Measurements from ENCODE around the gene CREB5.

The CREB5 gene

DNA sequence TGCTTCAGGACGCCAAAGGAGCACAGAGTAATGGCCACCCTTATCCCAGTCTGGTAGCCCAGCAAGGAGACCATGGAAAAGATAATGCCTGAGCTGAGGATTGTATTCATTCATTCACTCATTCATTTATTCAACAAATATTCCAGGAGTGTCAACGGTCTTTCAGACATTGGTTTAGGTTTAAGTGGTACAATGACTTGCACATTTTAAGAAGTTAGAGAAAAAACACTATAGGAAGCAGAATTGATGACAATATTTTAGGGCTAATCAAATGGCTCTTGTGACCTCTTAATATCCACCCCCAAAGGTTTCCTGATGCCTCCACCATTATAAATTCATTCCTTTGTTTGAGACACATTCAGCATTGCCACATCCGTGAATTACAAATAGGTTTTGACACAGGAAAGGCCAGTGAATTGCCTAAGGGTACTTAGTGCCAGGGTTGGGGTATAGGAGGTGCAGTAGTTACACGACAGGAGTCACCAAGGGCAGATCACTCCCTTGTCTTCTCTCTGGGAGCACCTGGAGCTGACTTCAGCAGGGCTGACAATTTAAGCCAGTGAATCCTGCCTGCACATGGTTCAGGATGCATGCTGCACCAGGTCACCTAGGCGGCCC is 269.5 kb downstream of the CREB5 start:
- no peak overlapping the region for H3K4me3 ChIP-seq (ENCODE audit: low read length)

DNA sequence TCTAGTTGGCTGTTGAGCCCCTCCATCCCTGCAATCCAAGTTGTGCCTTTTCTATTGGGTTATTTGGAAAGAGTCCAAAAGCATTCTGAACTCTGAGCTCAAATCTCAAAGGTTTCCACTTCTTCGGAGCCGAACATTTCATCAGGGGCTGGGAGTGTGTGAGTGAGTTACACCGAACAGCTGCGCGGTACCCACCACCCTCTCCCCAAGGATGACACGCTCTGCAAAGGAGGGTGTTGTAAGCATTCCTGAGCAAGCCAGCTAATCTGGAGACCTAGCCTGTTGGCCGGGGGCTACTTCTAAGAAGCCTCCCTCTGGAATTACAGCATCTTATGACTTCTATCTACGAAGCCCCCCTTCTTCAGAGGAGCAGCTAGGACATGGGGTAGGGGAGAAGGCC is 270.5 kb downstream of the CREB5 start:
- no peaks in the 10 kb centered on the region for H3K9me3 ChIP-seq (ENCODE audit: control insufficient read depth, low read length)
- H3K4me1 ChIP-seq (ENCODE audit: control insufficient read depth, insufficient read depth, low read length), result peaks cover 10% of the 10 kb centered on the region
- H3K36me3 ChIP-seq (ENCODE audit: control insufficient read depth, insufficient read depth, low read length), result no peaks in the 10 kb centered on the region
- peaks cover 8% of the 10 kb centered on the region for H3K27me3 ChIP-seq (ENCODE audit: control insufficient read depth, insufficient read depth, low read length)
- no peak overlapping the region for H3K9ac ChIP-seq (ENCODE audit: low read length)
- H3K4me3 ChIP-seq (ENCODE audit: low read length), result no peak overlapping the region

More for the DNA sequence above, 269.5 kb downstream of the CREB5 start:
- H3K9ac ChIP-seq (ENCODE audit: low read length), result no peak overlapping the region
- H3K4me1 ChIP-seq (ENCODE audit: control insufficient read depth, insufficient read depth, low read length), result peaks cover 10% of the 10 kb centered on the region
- no peaks in the 10 kb centered on the region for H3K9me3 ChIP-seq (ENCODE audit: control insufficient read depth, low read length)
- H3K27me3 ChIP-seq (ENCODE audit: control insufficient read depth, insufficient read depth, low read length), result peaks cover 8% of the 10 kb centered on the region
- no peaks in the 10 kb centered on the region for H3K36me3 ChIP-seq (ENCODE audit: control insufficient read depth, insufficient read depth, low read length)

DNA sequence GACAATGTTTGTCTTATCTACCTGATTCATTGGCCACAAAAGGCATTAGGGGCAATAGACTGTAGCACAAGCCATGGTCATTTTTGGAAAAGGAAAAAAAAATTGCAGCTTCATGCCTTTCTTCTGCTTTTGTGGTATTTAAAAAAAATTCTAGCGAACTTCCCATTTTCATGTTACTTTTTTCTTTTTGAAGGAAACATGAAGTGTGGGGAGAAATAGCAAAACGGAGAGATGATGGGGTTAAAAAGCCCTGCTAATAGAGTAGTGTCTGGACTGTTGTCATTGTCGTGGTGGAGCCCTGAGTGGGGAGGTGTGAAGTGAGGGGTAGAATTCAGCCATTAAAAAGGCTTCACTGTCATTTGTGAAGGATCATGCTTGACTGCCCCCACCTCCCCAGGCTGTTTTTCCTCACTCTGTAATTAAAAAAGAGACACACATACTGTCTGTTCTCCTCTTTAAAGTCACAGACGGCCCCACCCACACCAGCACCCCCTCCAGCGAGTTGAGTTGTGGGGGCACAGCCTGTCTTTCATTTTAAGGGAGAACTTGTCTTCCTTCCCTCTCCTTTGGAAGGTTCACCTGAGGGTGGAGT is 272.4 kb downstream of the CREB5 start:
- Histone ChIP-seq H3K4me1 (ENCODE audit: control insufficient read depth, insufficient read depth, low read length) (peaks cover 10% of the 10 kb centered on the region), H3K27me3 (ENCODE audit: control insufficient read depth, insufficient read depth, low read length) (peaks cover 8% of the 10 kb centered on the region), H3K9me3 (ENCODE audit: control insufficient read depth, low read length) (no peaks in the 10 kb centered on the region), H3K9ac (ENCODE audit: low read length) (no peak overlapping the region), H3K36me3 (ENCODE audit: control insufficient read depth, insufficient read depth, low read length) (no peaks in the 10 kb centered on the region), H3K4me3 (ENCODE audit: low read length) (no peak overlapping the region)

- H3K9ac ChIP-seq (ENCODE audit: low read length), result peak overlapping the region; percentile 76
- H3K9me3 ChIP-seq (ENCODE audit: control insufficient read depth, low read length), result no peaks in the 10 kb centered on the region
- no peaks in the 10 kb centered on the region for H3K36me3 ChIP-seq (ENCODE audit: control insufficient read depth, insufficient read depth, low read length)
- H3K27me3 ChIP-seq (ENCODE audit: control insufficient read depth, insufficient read depth, low read length), result peaks cover 8% of the 10 kb centered on the region
- no peak overlapping the region for H3K4me3 ChIP-seq (ENCODE audit: low read length)
- peaks cover 10% of the 10 kb centered on the region for H3K4me1 ChIP-seq (ENCODE audit: control insufficient read depth, insufficient read depth, low read length)
These were observed 272.9 kb downstream of the CREB5 start for GRCh38 chr7:28685242-28685643.

GRCh38 chr7:28685644-28686417 is 273.5 kb downstream of the CREB5 start:
- H3K4me1 ChIP-seq (ENCODE audit: control insufficient read depth, insufficient read depth, low read length), result peaks cover 10% of the 10 kb centered on the region
- no peaks in the 10 kb centered on the region for H3K9me3 ChIP-seq (ENCODE audit: control insufficient read depth, low read length)
- peaks cover 8% of the 10 kb centered on the region for H3K27me3 ChIP-seq (ENCODE audit: control insufficient read depth, insufficient read depth, low read length)
- no peaks in the 10 kb centered on the region for H3K36me3 ChIP-seq (ENCODE audit: control insufficient read depth, insufficient read depth, low read length)
- no peak overlapping the region for H3K4me3 ChIP-seq (ENCODE audit: low read length)
- H3K9ac ChIP-seq (ENCODE audit: low read length), result peak overlapping the region; percentile 76

DNA sequence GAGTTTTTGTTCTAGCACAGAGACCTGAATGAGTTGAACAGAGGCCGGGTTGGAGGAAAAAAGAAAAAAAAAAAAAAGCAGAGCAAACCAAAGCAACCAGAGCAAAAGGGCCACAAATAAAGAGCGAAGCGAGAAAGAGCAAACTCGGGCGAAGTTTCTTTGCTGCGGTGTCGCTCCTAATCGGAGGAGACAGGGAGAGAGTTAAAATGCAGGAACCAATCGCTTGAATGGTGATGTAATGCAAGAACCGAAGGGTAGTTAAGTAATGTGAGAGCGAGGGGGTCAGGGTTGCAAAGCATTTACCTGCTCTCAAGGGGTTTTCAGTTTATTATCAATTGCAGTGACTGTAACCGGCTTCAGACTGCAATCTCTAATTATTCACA is 274.1 kb downstream of the CREB5 start:
- H3K4me3 ChIP-seq (ENCODE audit: low read length), result no peak overlapping the region
- H3K27me3 ChIP-seq (ENCODE audit: control insufficient read depth, insufficient read depth, low read length), result peaks cover 8% of the 10 kb centered on the region
- peak overlapping the region; percentile 76 for H3K9ac ChIP-seq (ENCODE audit: low read length)
- no peaks in the 10 kb centered on the region for H3K36me3 ChIP-seq (ENCODE audit: control insufficient read depth, insufficient read depth, low read length)
- no peaks in the 10 kb centered on the region for H3K9me3 ChIP-seq (ENCODE audit: control insufficient read depth, low read length)
- H3K4me1 ChIP-seq (ENCODE audit: control insufficient read depth, insufficient read depth, low read length), result peaks cover 10% of the 10 kb centered on the region

DNA sequence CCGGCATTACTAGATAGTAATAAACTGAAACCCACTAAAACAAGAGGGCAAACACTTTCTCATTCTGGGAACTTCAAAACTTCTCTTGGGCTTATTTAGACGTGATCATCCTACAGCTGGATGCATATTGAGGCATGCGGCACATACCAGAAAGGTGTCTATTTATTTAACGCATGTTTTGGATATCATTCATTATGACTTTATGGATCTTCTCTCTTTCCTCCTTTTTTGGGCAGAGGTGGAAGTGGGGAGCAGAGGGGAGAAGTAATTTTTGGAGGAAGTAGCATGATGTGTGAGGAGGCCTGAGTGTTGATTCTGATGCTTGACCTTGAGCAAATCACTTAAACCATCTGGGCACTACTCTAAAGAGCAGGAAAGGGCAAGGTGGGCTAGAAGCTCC is 275.2 kb downstream of the CREB5 start:
- Histone ChIP-seq H3K4me3 (ENCODE audit: low read length) (no peak overlapping the region), H3K36me3 (ENCODE audit: control insufficient read depth, insufficient read depth, low read length) (no peaks in the 10 kb centered on the region), H3K9me3 (ENCODE audit: control insufficient read depth, low read length) (no peaks in the 10 kb centered on the region), H3K9ac (ENCODE audit: low read length) (no peak overlapping the region), H3K4me1 (ENCODE audit: control insufficient read depth, insufficient read depth, low read length) (peaks cover 10% of the 10 kb centered on the region), H3K27me3 (ENCODE audit: control insufficient read depth, insufficient read depth, low read length) (peaks cover 8% of the 10 kb centered on the region)

- Histone ChIP-seq H3K4me1 (ENCODE audit: control insufficient read depth, insufficient read depth, low read length) (peaks cover 10% of the 10 kb centered on the region), H3K36me3 (ENCODE audit: control insufficient read depth, insufficient read depth, low read length) (no peaks in the 10 kb centered on the region), H3K27me3 (ENCODE audit: control insufficient read depth, insufficient read depth, low read length) (peaks cover 8% of the 10 kb centered on the region), H3K9ac (ENCODE audit: low read length) (no peak overlapping the region), H3K4me3 (ENCODE audit: low read length) (no peak overlapping the region), H3K9me3 (ENCODE audit: control insufficient read depth, low read length) (no peaks in the 10 kb centered on the region)
These were observed 275.9 kb downstream of the CREB5 start for GRCh38 chr7:28688174-28688573.

DNA sequence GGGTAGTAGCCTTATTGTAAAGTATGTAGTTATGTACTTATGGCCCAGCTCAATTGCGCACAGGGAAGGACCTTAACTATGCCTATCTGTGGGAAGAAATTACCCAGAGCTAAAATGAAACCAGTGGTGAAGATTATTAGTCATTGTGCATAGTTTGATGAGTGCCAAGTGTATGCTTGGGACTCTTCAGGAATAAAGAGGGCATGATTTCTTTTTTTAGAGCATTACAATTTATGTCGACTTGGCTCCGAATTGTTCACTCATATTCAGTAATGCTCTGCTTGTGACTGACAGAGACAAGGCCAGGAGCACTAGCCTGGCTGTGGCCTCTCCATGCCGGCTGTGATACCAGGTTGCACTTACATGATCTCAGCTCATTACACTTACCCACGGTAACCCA is 276.3 kb downstream of the CREB5 start:
- Histone ChIP-seq H3K9ac (ENCODE audit: low read length) (no peak overlapping the region), H3K36me3 (ENCODE audit: control insufficient read depth, insufficient read depth, low read length) (no peaks in the 10 kb centered on the region), H3K4me3 (ENCODE audit: low read length) (no peak overlapping the region), H3K4me1 (ENCODE audit: control insufficient read depth, insufficient read depth, low read length) (peaks cover 10% of the 10 kb centered on the region), H3K9me3 (ENCODE audit: control insufficient read depth, low read length) (no peaks in the 10 kb centered on the region), H3K27me3 (ENCODE audit: control insufficient read depth, insufficient read depth, low read length) (peaks cover 8% of the 10 kb centered on the region)

- H3K27me3 ChIP-seq (ENCODE audit: control insufficient read depth, insufficient read depth, low read length), result no peaks in the 10 kb centered on the region
- no peak overlapping the region for H3K4me3 ChIP-seq (ENCODE audit: low read length)
- no peak overlapping the region for H3K9ac ChIP-seq (ENCODE audit: low read length)
- no peaks in the 10 kb centered on the region for H3K4me1 ChIP-seq (ENCODE audit: control insufficient read depth, insufficient read depth, low read length)
- no peaks in the 10 kb centered on the region for H3K36me3 ChIP-seq (ENCODE audit: control insufficient read depth, insufficient read depth, low read length)
- no peaks in the 10 kb centered on the region for H3K9me3 ChIP-seq (ENCODE audit: control insufficient read depth, low read length)
These were observed 283.3 kb downstream of the CREB5 start for GRCh38 chr7:28695300-28696295.

DNA sequence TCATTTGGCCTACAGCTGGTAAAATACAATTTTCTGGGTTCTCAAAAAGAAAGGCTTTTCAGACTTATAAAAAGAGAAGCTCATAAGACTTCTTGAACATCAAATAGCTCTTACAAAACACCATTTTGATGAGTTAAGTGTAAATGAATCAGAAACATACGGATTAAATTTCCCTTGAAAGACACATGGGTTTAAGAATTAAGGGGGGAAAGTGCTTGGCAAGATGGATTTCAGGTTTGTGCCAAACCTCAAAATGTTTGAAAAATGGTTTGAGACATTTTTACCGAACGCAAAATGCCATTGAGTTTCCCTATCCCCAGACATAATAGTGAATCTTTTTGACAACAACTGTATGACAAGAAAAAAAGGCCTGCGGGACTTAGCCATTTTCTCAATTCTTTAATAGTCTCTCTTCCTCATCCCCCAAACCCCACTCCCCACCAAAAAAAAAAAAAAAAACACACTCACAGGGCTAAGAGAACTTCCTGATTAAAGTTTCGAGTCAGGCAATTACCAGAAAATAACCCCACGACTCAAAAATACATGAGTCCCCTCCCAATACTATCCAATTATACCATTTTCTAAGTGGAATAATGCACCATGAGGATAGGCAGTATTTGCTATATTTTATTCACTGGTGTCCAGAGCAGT is 285.7 kb downstream of the CREB5 start:
- Histone ChIP-seq H3K9me3 (ENCODE audit: control insufficient read depth, low read length) (no peaks in the 10 kb centered on the region), H3K9ac (ENCODE audit: low read length) (no peak overlapping the region), H3K4me1 (ENCODE audit: control insufficient read depth, insufficient read depth, low read length) (no peaks in the 10 kb centered on the region), H3K4me3 (ENCODE audit: low read length) (no peak overlapping the region), H3K27me3 (ENCODE audit: control insufficient read depth, insufficient read depth, low read length) (no peaks in the 10 kb centered on the region), H3K36me3 (ENCODE audit: control insufficient read depth, insufficient read depth, low read length) (no peaks in the 10 kb centered on the region)

Data from mucosa of stomach (tissue), 1 donor.